ENCODE results near the gene PHC2.

Gene PHC2

GRCh38 chr1:33430692-33431593 is at the start of gene PHC2:
PHC2 (minus strand) TSS chr1:33431095; CDS start chr1:33375539, 55,556 bp downstream.
- peak; percentile 95 for DNase-seq (ENCODE audit: low spot score)

GRCh38 chr1:33477451-33477850 is 46.6 kb upstream of the PHC2 start:
- no peak for DNase-seq (ENCODE audit: low spot score)

GRCh38 chr1:33473900-33474299 is 43.0 kb upstream of the PHC2 start:
- no peak for DNase-seq (ENCODE audit: low spot score)

- DNase-seq (ENCODE audit: low spot score) = peak; percentile 96
Measured at GRCh38 chr1:33472269-33472980, 41.5 kb upstream of the PHC2 start, which contains the start of gene ZSCAN20. ZSCAN20 (plus strand) TSS chr1:33472645; CDS start chr1:33479289, 6,644 bp downstream.

GRCh38 chr1:33471416-33471815 is 40.5 kb upstream of the PHC2 start:
- no peak for DNase-seq (ENCODE audit: low spot score)

GRCh38 chr1:33470495-33471012 is 39.7 kb upstream of the PHC2 start:
- peak; percentile 89 for DNase-seq (ENCODE audit: low spot score)

- no peak for DNase-seq (ENCODE audit: low spot score)
Measured at GRCh38 chr1:33469691-33470090, 38.8 kb upstream of the PHC2 start.

- no peak for DNase-seq (ENCODE audit: low spot score)
Measured at GRCh38 chr1:33468967-33469366, 38.1 kb upstream of the PHC2 start.

GRCh38 chr1:33468531-33468930 is 37.6 kb upstream of the PHC2 start:
- no peak for DNase-seq (ENCODE audit: low spot score)

- DNase-seq (ENCODE audit: low spot score) = no peak
Measured at GRCh38 chr1:33468011-33468410, 37.1 kb upstream of the PHC2 start.

GRCh38 chr1:33466159-33466558 is 35.3 kb upstream of the PHC2 start:
- DNase-seq (ENCODE audit: low spot score) = no peak

- no peak for DNase-seq (ENCODE audit: low spot score)
Measured at GRCh38 chr1:33465316-33465715, 34.4 kb upstream of the PHC2 start.

- DNase-seq (ENCODE audit: low spot score) = no peak
Measured at GRCh38 chr1:33464552-33464951, 33.7 kb upstream of the PHC2 start.

GRCh38 chr1:33462405-33463164 is 31.7 kb upstream of the PHC2 start:
- DNase-seq (ENCODE audit: low spot score) = no peak

- no peak for DNase-seq (ENCODE audit: low spot score)
Measured at GRCh38 chr1:33460947-33461629, 30.2 kb upstream of the PHC2 start.

GRCh38 chr1:33460144-33460543 is 29.2 kb upstream of the PHC2 start:
- no peak for DNase-seq (ENCODE audit: low spot score)

GRCh38 chr1:33459691-33460090 is 28.8 kb upstream of the PHC2 start:
- peak; percentile 55 for DNase-seq (ENCODE audit: low spot score)

GRCh38 chr1:33456502-33456886 is 25.6 kb upstream of the PHC2 start:
- no peak for DNase-seq (ENCODE audit: low spot score)

GRCh38 chr1:33455539-33456501 is 24.9 kb upstream of the PHC2 start:
- peak; percentile 91 for DNase-seq (ENCODE audit: low spot score)

GRCh38 chr1:33454646-33455282 is 23.9 kb upstream of the PHC2 start:
- DNase-seq (ENCODE audit: low spot score) = no peak
